HEK293T (cell line): ENCODE results near the gene ATF7IP.

Experiments used
- CTCF ChIA-PET: fragments of 350-600 bp; formaldehyde crosslinking; extraction: SDS; loops from one replicate; lab custom pipeline; 2021; ENCODE audit warnings: antibody characterized with exemption, inconsistent platforms; lab: Yijun Ruan, JAX
- POLR2A ChIA-PET: fragments of 350-600 bp; formaldehyde crosslinking; extraction: SDS; loops from one replicate; lab custom pipeline; 2020; ENCODE audit warnings: antibody characterized with exemption, inconsistent platforms; lab: Yijun Ruan, JAX
- DNase-seq: peaks from one replicate; pipeline ENCODE4 v3.0.0; 2012; ENCODE audit warnings: mixed read lengths; ENCODE audit errors: extremely low spot score
- CTBP1 ChIP-seq: fragments of 450-650 bp; IDR thresholded peaks from 2 replicates; pipeline ENCODE4 v1.6.1; 2016; ENCODE audit warnings: borderline replicate concordance
- FOXA1 ChIP-seq: fragments of 450-650 bp; IDR thresholded peaks from 2 replicates; pipeline ENCODE4 v1.6.1; 2016; ENCODE audit warnings: mild to moderate bottlenecking
- HDGF ChIP-seq: fragments of 450-650 bp; IDR thresholded peaks from 2 replicates; pipeline ENCODE4 v1.6.1; 2017; ENCODE audit warnings: antibody characterized with exemption, borderline replicate concordance
- SP1 ChIP-seq: fragments of 450-650 bp; IDR thresholded peaks from 2 replicates; pipeline ENCODE4 v1.6.1; 2017
- SUZ12 ChIP-seq: fragments of 450-650 bp; IDR thresholded peaks from 2 replicates; pipeline ENCODE4 v1.6.1; 2016; ENCODE audit warnings: mild to moderate bottlenecking
- ZNF384 ChIP-seq: fragments of 450-650 bp; IDR thresholded peaks from 2 replicates; pipeline ENCODE4 v1.6.1; 2016
- TF ChIP-seq, protein P1 (sequence below): fragments of 450-650 bp; IDR thresholded peaks from 2 replicates; pipeline ENCODE4 v1.6.1; 2016

ATF7IP gene

DNA sequence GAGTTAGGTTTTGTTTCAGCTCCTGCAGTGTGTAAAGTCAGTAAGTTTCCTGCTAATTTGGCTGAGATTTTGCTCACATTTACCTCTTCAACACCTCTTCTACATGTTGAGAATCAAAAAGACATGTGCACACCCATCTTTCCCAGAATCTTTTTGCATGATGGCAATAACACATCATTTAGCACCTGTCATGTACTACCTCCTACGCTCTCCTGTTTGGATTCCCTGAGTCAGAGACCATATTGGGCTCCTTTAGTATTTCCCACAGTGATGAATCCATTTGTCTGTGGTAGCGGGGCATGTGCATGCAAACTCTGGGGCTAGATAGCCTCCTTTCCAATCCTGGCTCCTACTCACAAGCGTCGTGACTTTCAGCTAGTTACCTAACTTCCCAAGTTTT is 182.1 kb downstream of the ATF7IP start:
- ChIA-PET CTCF (interaction anchor here (0.8 kb wide), 1 partner anchor 14 kb away, joined by 8 read pairs; no protein-coding TSS in a partner anchor), POLR2A (no interaction called here)
- DNase-seq, result no peak
- TF ChIP-seq CTBP1, result no peak
- TF ChIP-seq, protein P1, sequence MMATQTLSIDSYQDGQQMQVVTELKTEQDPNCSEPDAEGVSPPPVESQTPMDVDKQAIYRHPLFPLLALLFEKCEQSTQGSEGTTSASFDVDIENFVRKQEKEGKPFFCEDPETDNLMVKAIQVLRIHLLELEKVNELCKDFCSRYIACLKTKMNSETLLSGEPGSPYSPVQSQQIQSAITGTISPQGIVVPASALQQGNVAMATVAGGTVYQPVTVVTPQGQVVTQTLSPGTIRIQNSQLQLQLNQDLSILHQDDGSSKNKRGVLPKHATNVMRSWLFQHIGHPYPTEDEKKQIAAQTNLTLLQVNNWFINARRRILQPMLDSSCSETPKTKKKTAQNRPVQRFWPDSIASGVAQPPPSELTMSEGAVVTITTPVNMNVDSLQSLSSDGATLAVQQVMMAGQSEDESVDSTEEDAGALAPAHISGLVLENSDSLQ, result no peak
- no peak for TF ChIP-seq SP1
- no peak for TF ChIP-seq SUZ12
- no peak for TF ChIP-seq FOXA1
- TF ChIP-seq ZNF384, result no peak
- TF ChIP-seq HDGF, result no peak

DNA sequence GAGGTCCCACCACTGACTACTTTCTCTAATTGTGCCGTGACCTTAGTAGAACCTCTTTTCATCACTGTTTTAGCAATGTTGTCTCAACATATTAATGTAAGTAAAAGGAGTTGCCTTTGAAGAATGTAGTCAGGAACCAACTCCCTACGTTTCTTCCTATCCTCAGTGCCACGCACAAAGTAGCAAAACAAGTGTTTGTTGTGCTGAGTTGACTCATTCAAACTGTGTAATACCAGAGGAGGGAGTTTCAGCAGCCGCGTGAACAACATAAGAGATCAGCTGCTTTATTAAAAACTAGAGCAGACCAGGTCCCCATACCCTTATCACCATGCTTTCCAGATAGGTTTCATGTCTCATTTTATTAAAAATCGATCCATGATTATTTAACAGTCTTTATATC is 183.1 kb downstream of the ATF7IP start:
- ChIA-PET POLR2A (no interaction called here), CTCF (no interaction called here)
- TF ChIP-seq FOXA1, result no peak
- TF ChIP-seq CTBP1, result no peak
- TF ChIP-seq, protein P1, result no peak
- no peak for DNase-seq
